HepG2 (cell line): Measurements from ENCODE around the gene PDLIM5. TPM values are rescaled to one million over a fixed set of nuclear protein-coding genes. Genes with fewer than 3 reads are reported as not detected.

Experiments
- AHR ChIP-seq: IDR thresholded peaks from 2 replicates; pipeline ENCODE4 v1.6.1; 2018; ENCODE audit warnings: missing genetic modification reagents, missing compliant biosample characterization
- E2F1 ChIP-seq: sonication (generic); formaldehyde crosslinking; IDR thresholded peaks from 2 replicates; pipeline ENCODE4 v1.5.0; 2020; ENCODE audit warnings: missing genetic modification reagents
- FOXC1 ChIP-seq: sonication (generic); formaldehyde crosslinking; IDR thresholded peaks from 2 replicates; pipeline ENCODE4 v1.8.0; 2022; ENCODE audit warnings: mild to moderate bottlenecking, missing genetic modification reagents, borderline replicate concordance
- GTF2F1 ChIP-seq: fragments of 150-350 bp; IDR thresholded peaks from 2 replicates; pipeline ENCODE4 v1.6.1; 2014; ENCODE audit warnings: low read length
- JARID2 ChIP-seq: sonication (generic); formaldehyde crosslinking; IDR thresholded peaks from 2 replicates; pipeline ENCODE4 v1.8.1; 2023; ENCODE audit warnings: missing genetic modification reagents, inconsistent platforms; ENCODE audit not compliant: insufficient replicate concordance
- JDP2 ChIP-seq: sonication (generic); formaldehyde crosslinking; IDR thresholded peaks from 2 replicates; pipeline ENCODE4 v1.8.1; 2022; ENCODE audit warnings: missing genetic modification reagents, borderline replicate concordance
- KAT2B ChIP-seq: fragments of 150-350 bp; IDR thresholded peaks from 2 replicates; pipeline ENCODE4 v1.6.1; 2014; ENCODE audit warnings: low read depth, low read length, borderline replicate concordance
- KLF16 ChIP-seq, 2 experiments: sonication (generic) in 1 of 2; formaldehyde crosslinking in 1 of 2; IDR thresholded peaks; 2 replicates each; pipeline versions ENCODE4 v1.6.1 to v1.8.0; 2016 to 2023; ENCODE audit warnings: missing genetic modification reagents in 2 of 2, missing compliant biosample characterization in 1 of 2
- MEF2D ChIP-seq: sonication (generic); formaldehyde crosslinking; IDR thresholded peaks from 2 replicates; pipeline ENCODE4 v1.5.1; 2020; ENCODE audit warnings: mild to moderate bottlenecking, missing genetic modification reagents
- RAD21 ChIP-seq: fragments of 450-650 bp; formaldehyde crosslinking; IDR thresholded peaks from 2 replicates; pipeline ENCODE4 v1.5.0; 2020; ENCODE audit warnings: mild to moderate bottlenecking
- SMAD9 ChIP-seq: sonication (generic); formaldehyde crosslinking; IDR thresholded peaks from 2 replicates; pipeline ENCODE4 v1.5.1; 2020; ENCODE audit warnings: mild to moderate bottlenecking, missing genetic modification reagents
- YEATS2 ChIP-seq: sonication (generic); formaldehyde crosslinking; IDR thresholded peaks from 2 replicates; pipeline ENCODE4 v1.4.0; 2020; ENCODE audit warnings: missing genetic modification reagents, borderline replicate concordance
- ZBED4 ChIP-seq: sonication (generic); formaldehyde crosslinking; IDR thresholded peaks from 2 replicates; pipeline ENCODE4 v1.4.0; 2020; ENCODE audit warnings: missing genetic modification reagents, borderline replicate concordance
- ZBTB10 ChIP-seq: sonication (generic); formaldehyde crosslinking; IDR thresholded peaks from 2 replicates; pipeline ENCODE4 v1.4.0; 2020; ENCODE audit warnings: missing genetic modification reagents, borderline replicate concordance
- ZFP36L1 ChIP-seq: sonication (generic); formaldehyde crosslinking; IDR thresholded peaks from 2 replicates; pipeline ENCODE4 v1.8.0; 2022; ENCODE audit warnings: mild to moderate bottlenecking, missing genetic modification reagents, moderate library complexity
- ZFP37 ChIP-seq: sonication (generic); formaldehyde crosslinking; IDR thresholded peaks from 2 replicates; pipeline ENCODE4 v1.4.0; 2020; ENCODE audit warnings: missing genetic modification reagents, borderline replicate concordance
- ZFP90 ChIP-seq: sonication (generic); formaldehyde crosslinking; IDR thresholded peaks from 2 replicates; pipeline ENCODE4 v1.8.0; 2022; ENCODE audit warnings: missing genetic modification reagents, mild to moderate bottlenecking, inconsistent platforms, borderline replicate concordance
- ZFX ChIP-seq: sonication (generic); formaldehyde crosslinking; IDR thresholded peaks from 2 replicates; pipeline ENCODE4 v1.4.0; 2020; ENCODE audit warnings: mild to moderate bottlenecking, low read depth, missing genetic modification reagents, moderate library complexity
- ZFYVE20 ChIP-seq: sonication (generic); formaldehyde crosslinking; IDR thresholded peaks from 2 replicates; pipeline ENCODE4 v1.8.0; 2023; ENCODE audit warnings: low read depth, mild to moderate bottlenecking, moderate library complexity, missing genetic modification reagents, borderline replicate concordance
- ZNF367 ChIP-seq: sonication (generic); formaldehyde crosslinking; IDR thresholded peaks from 2 replicates; pipeline ENCODE4 v1.4.0; 2020; ENCODE audit warnings: missing genetic modification reagents, borderline replicate concordance
- ZNF550 ChIP-seq: sonication (generic); formaldehyde crosslinking; IDR thresholded peaks from 2 replicates; pipeline ENCODE4 v1.4.0; 2020; ENCODE audit warnings: mild to moderate bottlenecking, missing genetic modification reagents, borderline replicate concordance
- ZNF766 ChIP-seq: sonication (generic); formaldehyde crosslinking; IDR thresholded peaks from 2 replicates; pipeline ENCODE4 v1.5.0; 2020; ENCODE audit warnings: missing genetic modification reagents, borderline replicate concordance
- ZNF788 ChIP-seq: sonication (generic); formaldehyde crosslinking; IDR thresholded peaks from 2 replicates; pipeline ENCODE4 v1.5.0; 2020; ENCODE audit warnings: mild to moderate bottlenecking, missing genetic modification reagents, borderline replicate concordance
- ZNF816 ChIP-seq: sonication (generic); formaldehyde crosslinking; IDR thresholded peaks from 2 replicates; pipeline ENCODE4 v1.8.0; 2022; ENCODE audit warnings: missing genetic modification reagents, mild to moderate bottlenecking, borderline replicate concordance
- polyA plus RNA-seq, 8 experiments: library from polyadenylated mRNA; depleted of rRNA in 3 of 8; stranded (reverse) in 7 of 8; unstranded in 1 of 8; fragments of >200 nt; fragmentation: Illumina TruSeq in 4 of 8; extraction: Trizol in 4 of 8; gene quantifications; 2 replicates each; pipeline versions ENCODE4 v1.2.1 to v1.2.3, GENCODE V29; 2011 to 2016; ENCODE audit warnings: low read depth in 4 of 8, missing spikeins in 1 of 8, mixed read lengths in 1 of 8; ENCODE audit not compliant: insufficient read depth in 1 of 8
- total RNA-seq, 5 experiments: library from RNA; depleted of rRNA; stranded (reverse); fragments of >200 nt; fragmentation: Illumina TruSeq; extraction: Trizol; gene quantifications; 2 replicates each; pipeline ENCODE4 v1.2.3, GENCODE V29; 2016; ENCODE audit warnings: low read depth in 1 of 5

Gene PDLIM5
- total and polyA plus RNA-seq, 2 of the 13 experiments (the other 11 are each of a cell fraction or from before 2014, with no cell fraction given): 52.8 to 119 TPM

GRCh38 chr4:94564252-94564651 lies 112.5 kb downstream of the PDLIM5 start (continued):
- TF ChIP-seq ZBED4 (CRISPR knock-in tag): 0 out of 2 replicates have a peak, but pooled peaks have one; percentile 24
- TF ChIP-seq ZNF367 (CRISPR knock-in tag): no peak
- peak; percentile 49; the same call in 1 of the 2 replicates for TF ChIP-seq ZFX (CRISPR knock-in tag)
- TF ChIP-seq JDP2 (CRISPR knock-in tag): no peak
- TF ChIP-seq RAD21: peak; percentile 24; the same call in 1 of the 2 replicates
- TF ChIP-seq KLF16 (CRISPR knock-in tag; IDR thresholded peaks at IDR 0.05): peak in 1 of 2 experiments; percentile 59; a peak in 1 of 4 replicates
- TF ChIP-seq YEATS2 (CRISPR knock-in tag): no peak
- no peak for TF ChIP-seq ZFYVE20 (CRISPR knock-in tag)
- no peak for TF ChIP-seq E2F1 (CRISPR knock-in tag)
- TF ChIP-seq SMAD9 (CRISPR knock-in tag): no peak
- TF ChIP-seq ZFP90 (CRISPR knock-in tag): no peak
- no peak for TF ChIP-seq ZNF550 (CRISPR knock-in tag)
- no peak for TF ChIP-seq ZFP37
- no peak for TF ChIP-seq JARID2 (CRISPR knock-in tag)
- TF ChIP-seq ZNF816 (CRISPR knock-in tag): peak; percentile 72; the same call in 1 of the 2 replicates
- peak; percentile 9; the same call in 1 of the 2 replicates for TF ChIP-seq FOXC1 (CRISPR knock-in tag)
- no peak for TF ChIP-seq KAT2B
- peak; percentile 47; the same call in 1 of the 2 replicates for TF ChIP-seq ZNF788 (CRISPR knock-in tag)
- no peak for TF ChIP-seq ZNF766 (CRISPR knock-in tag)
- no peak for TF ChIP-seq AHR (CRISPR knock-in tag)
- TF ChIP-seq ZBTB10: no peak
- TF ChIP-seq GTF2F1: no peak
- TF ChIP-seq MEF2D (CRISPR knock-in tag): no peak; the same call in 1 of the 2 replicates
- TF ChIP-seq ZFP36L1 (CRISPR knock-in tag): no peak
